Stimulated activated CD4-positive, alpha-beta T cell treated with anti-CD3 and anti-CD28 coated beads, Interleukin-15, amount 100 ng/mL, for 1 hour (primary cell): ENCODE data around the gene IKZF2.
A peak's percentile ranks its signal among the peaks of the same experiment; 100 is the strongest.

Experiments
- DNase-seq, 2 donors: peaks; one replicate each; pipeline ENCODE4 v3.0.0-alpha.2; 2020; ENCODE audit warnings: low read depth in 1 of 2, low spot score in 1 of 2

Gene IKZF2

DNA sequence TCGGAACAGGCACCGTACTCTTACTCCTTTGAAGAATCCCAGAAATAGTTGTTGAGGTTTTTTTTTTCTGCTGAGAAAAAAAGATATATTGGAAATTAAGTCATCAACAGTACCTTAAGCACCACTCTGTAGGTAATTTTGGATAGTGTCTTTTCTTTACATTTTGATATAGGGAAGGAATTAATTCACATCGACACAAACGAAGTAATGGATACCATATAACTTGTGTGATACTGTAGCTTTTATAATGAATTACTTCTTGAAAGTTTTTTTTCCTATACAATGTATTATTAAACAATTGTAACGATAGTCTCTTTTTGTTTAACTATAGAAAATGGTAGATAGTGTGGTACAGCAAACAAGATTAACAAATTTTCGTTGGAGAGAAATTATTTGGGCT, 1.5 kb upstream of the IKZF2 start:
- no peak for DNase-seq

- peak; percentile 2 to 4 for DNase-seq
These were observed 818 bp upstream of the IKZF2 start for GRCh38 chr2:213152065-213152794.

DNA sequence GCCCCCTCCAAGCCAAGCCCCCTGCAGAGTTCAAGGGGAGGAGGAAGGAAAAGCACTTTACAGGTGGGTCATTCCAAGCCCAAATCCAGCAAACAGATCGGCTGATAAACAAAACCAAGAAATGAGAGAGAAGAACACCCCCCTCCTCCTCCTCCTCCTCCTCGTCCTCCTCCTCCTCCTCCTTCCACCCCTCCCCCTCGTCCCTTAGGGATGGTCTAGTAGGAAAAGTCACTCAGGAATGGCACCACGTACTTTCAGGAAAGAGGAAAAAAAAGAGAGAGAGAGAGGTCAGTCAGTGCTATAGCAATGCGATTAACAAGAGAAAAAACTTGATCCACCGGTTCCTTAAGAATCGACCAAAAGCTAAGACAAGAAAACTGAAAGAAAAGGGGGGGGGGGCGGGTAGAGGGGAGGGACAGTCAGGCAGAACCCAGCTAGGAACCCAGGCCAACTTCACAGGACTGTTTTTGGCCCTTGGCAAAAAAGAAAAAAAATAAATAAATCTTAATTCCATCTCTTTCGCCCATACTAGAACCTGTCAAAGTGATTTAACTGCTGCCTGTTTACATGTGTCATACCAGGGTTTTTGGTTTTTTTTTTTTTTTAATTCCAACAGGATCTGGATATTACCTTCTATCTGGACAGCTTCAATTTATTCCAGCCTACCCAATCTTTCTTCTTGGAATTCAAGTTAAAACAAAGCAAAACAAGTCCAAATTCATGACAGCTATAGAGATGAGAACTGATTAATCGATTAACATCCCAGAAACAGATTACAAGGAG, 906 bp downstream of the IKZF2 start:
- DNase-seq, result no peak

- no peak for DNase-seq
These were observed 1.5 kb downstream of the IKZF2 start for GRCh38 chr2:213149949-213150314.

DNA sequence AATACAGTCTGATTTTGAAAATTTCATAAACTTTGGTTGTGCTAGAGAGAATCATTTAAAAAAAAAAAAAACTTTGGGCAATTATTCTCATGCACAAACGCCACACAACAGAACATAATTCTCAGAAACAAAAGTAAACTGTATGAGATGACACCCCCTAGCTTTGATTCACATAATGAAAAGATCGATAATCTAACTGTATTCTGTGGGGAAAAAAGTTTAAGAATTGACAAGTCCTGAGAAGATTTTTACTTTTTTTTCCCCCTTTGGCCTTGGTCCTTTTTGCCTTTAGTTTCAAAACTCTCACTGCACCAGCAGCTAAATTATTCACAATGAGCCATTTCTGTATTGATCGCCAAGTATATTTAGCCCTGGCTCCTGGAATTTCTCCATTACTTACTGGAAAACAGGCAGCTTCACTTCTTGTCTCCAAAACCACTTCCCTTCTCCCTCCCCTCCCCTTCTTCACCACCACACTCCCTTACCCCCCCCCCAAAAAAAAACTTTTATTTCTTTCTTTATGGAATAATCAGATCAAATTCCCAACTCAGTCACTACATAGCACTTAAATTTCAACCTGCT, 2.0 kb downstream of the IKZF2 start:
- no peak for DNase-seq

DNA sequence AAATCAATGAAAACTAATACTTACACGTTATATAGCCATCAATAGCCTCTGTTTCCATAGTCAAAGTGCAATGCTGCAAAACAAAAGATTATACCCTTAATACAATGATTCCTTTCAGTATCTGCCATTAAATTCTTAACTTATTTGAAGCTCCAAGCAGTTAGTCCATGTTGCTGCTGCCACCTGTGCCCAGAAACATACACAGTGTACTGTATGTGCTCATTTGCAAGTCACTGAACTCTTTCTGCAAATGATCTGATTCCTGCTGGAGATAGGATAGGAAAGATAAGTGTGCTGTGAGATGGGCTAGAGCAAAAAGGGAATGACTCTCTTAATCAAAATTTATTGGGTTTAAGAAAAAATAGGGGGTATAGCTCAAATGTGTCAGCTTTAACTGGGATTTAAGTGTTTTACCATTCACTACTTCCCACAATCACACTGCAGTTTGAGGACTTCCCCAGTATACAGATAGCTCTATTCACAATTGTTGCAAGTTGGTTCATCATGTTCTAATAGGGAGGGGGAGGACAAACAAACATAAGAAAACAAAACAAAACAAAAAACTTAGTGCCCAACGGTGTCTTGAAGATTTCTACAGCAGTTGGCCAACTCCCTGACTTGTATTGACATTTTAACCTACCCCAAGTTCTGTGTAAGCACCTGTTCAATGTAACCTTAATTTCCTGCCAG, 2.7 kb downstream of the IKZF2 start:
- DNase-seq, result no peak

DNA sequence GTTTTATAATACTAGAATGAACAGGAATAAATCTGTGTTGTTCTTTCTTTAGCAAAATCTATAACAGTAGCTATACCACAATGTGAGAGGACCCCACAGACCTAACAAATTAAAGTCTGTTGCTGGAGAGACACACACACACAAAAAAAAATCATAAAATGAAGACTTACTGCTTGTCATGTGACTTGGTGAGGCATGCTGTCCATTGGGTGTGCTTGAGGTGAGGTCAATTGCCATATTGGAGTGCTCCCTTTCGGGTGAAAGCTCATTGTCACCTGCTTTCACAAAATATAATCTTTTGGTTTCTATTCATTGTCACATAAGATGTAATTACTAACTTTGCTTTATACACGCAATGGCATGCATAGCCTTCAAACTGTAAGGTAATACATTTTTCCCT, 3.9 kb downstream of the IKZF2 start:
- no peak for DNase-seq

DNA sequence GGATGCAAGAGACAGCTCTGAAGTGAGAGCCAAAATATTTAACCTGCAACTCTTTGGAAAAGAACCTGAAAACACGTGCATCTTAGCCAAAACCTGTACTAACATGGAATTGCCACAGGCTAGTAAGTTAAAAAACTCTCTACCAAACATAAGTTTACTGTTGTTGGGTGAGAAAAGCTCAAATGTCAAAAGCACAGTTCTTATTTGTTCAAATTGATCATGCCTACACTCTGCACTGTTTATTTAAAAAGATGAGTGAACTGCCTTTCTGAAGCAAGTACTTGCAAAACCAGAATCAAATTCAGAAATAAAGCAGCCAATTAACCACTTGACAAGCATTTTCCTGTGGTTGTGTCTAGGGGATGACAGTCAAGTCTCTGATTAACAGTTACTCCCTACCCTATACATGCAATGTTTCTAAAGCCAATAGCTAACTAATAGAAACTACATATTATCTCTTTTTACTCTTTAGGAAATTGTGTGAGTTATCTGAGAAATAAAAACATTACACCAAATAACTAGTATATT, 5.6 kb downstream of the IKZF2 start:
- no peak for DNase-seq

GRCh38 chr2:213137064-213137463, 14.3 kb downstream of the IKZF2 start:
- DNase-seq, result no peak

DNA sequence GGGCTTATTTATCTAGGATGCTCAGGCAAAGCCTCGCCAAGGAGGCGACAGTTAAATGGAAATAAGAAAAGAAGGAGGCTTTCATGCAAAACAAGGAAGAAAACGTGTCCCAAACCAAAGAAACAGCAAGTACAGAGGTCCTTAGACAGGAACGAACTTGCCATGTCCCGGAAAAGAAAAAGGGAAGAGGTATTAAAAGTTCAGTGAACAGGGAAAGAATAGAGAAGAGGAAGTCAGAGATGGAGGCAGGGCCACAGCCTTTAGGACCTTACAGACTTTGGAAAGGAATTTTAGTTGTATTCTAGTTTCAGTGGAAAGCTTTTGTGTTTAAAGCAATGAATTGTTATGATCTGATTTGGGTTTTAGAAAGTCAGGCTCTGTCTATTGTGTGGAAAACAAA, 22.1 kb downstream of the IKZF2 start:
- DNase-seq, result no peak

- DNase-seq, result no peak
These were observed 25.6 kb downstream of the IKZF2 start for GRCh38 chr2:213125646-213126347.

GRCh38 chr2:213122725-213123124, 28.7 kb downstream of the IKZF2 start:
- DNase-seq, result no peak

- DNase-seq, result no peak
These were observed 29.7 kb downstream of the IKZF2 start for GRCh38 chr2:213121690-213122089.

- no peak for DNase-seq
These were observed 32.2 kb downstream of the IKZF2 start for GRCh38 chr2:213119061-213119809.

- DNase-seq, result no peak
These were observed 43.1 kb downstream of the IKZF2 start for GRCh38 chr2:213108308-213108707.

- DNase-seq, result no peak
These were observed 43.7 kb downstream of the IKZF2 start for GRCh38 chr2:213107728-213108127.

GRCh38 chr2:213105212-213105611, 46.2 kb downstream of the IKZF2 start:
- no peak for DNase-seq

DNA sequence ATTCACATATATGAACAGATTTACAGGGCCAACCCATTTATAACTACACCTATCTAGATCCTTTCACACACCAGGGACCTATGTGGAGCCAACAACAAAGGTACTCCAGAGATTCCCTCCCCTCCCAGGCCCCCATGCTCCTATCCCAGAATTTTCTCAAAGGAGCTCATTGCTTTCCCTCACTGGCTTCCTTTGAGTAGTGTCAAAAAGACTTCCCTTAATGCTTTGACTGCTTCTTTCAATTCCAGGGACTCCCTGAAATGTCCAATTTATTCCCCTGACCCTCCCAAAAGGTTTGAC, 46.6 kb downstream of the IKZF2 start:
- DNase-seq, result no peak

DNA sequence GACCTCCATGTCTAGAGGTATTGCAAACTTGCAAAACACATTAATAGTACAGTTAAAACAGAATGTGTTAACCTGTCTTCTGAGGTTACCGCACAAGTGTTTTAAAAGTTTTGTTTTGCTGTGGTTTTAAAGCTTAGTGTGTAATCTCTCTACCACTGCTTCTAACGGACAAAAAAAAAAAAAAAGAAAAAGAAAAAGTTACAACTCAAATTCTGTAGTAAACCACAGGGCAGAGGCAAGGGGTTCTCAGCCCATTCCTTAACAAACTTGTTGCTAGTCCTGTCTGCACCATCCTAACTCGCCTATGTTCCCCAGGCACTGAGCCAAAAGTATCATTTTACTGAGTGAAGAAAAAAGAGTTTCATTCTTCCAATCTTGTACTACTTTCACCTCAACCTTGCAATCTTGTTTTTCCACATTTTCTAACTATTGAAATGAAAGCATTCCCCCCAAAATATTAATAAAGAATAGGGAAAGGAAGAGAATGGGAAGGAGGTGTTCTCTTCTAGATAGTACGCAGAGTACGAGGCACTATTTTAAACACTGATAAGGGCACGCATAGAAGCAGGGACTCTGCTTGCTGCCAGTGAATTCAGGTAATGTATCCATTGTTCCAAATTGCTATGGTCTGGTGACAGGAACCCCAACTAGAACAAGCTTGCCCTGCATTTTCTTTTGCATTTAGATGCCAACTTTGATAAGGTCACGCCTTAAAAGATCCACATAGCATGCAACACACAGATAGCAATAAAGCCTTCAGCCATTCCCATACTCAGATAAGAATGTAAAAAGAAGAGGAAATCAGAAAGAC, 47.1 kb downstream of the IKZF2 start:
- DNase-seq, result no peak
